DOHH2 (cell line): ENCODE results near the gene CBL.

Experiments used
- H3F3A ChIP-seq: fragments of 200-600 bp; sonication (generic), shearing (Covaris generic); 2 replicates; pipeline ENCODE4 v1.6.0; 2016; ENCODE audit warnings: antibody characterized with exemption, mild to moderate bottlenecking; ENCODE audit not compliant: control insufficient read depth, insufficient read depth
- H3K27ac ChIP-seq: fragments of 200-600 bp; sonication (generic); 2 replicates; pipeline ENCODE4 v1.5.1; 2014; ENCODE audit warnings: low read depth, mild to moderate bottlenecking, low read length, moderate library complexity
- H3K27me3 ChIP-seq: fragments of 200-600 bp; sonication (generic); 2 replicates; pipeline ENCODE4 v1.6.1; 2014; ENCODE audit warnings: mild to moderate bottlenecking, low read length, mixed read lengths; ENCODE audit not compliant: control insufficient read depth
- H3K36me3 ChIP-seq: fragments of 200-600 bp; sonication (generic); 2 replicates; pipeline ENCODE4 v1.6.1; 2014; ENCODE audit warnings: mild to moderate bottlenecking, low read length, moderate library complexity, mixed read lengths; ENCODE audit not compliant: control insufficient read depth
- H3K4me1 ChIP-seq: fragments of 200-600 bp; sonication (generic); 2 replicates; pipeline ENCODE4 v1.6.1; 2014; ENCODE audit warnings: mild to moderate bottlenecking, low read length, mixed read lengths; ENCODE audit not compliant: control insufficient read depth
- H3K4me2 ChIP-seq: fragments of 200-600 bp; sonication (generic); 2 replicates; pipeline ENCODE4 v1.6.0; 2014; ENCODE audit warnings: mild to moderate bottlenecking, low read length, moderate library complexity
- H3K4me3 ChIP-seq: fragments of 200-600 bp; sonication (generic); 2 replicates; pipeline ENCODE4 v1.5.1; 2014; ENCODE audit warnings: mild to moderate bottlenecking, low read length, mixed read lengths
- H3K79me2 ChIP-seq: fragments of 200-600 bp; sonication (generic); 2 replicates; pipeline ENCODE4 v1.6.1; 2014; ENCODE audit warnings: mild to moderate bottlenecking, low read length, mixed read lengths; ENCODE audit not compliant: control insufficient read depth
- H3K9me2 ChIP-seq: fragments of 200-600 bp; sonication (generic); replicated peaks from 2 replicates; pipeline ENCODE4 v1.6.1; 2014; ENCODE audit warnings: mild to moderate bottlenecking, low read length, mixed read lengths; ENCODE audit not compliant: control insufficient read depth
- H3K9me3 ChIP-seq: fragments of 200-600 bp; sonication (generic); 2 replicates; pipeline ENCODE4 v1.6.1; 2014; ENCODE audit warnings: antibody characterized with exemption, low read length, mixed read lengths; ENCODE audit not compliant: control insufficient read depth, insufficient read depth
- H4K20me1 ChIP-seq: fragments of 200-600 bp; sonication (generic); 2 replicates; pipeline ENCODE4 v1.6.0; 2014; ENCODE audit warnings: low read depth, mild to moderate bottlenecking, antibody characterized with exemption, low read length, moderate library complexity; ENCODE audit not compliant: control insufficient read depth, insufficient read depth
- CTCF ChIP-seq: fragments of 200-600 bp; sonication (generic); IDR thresholded peaks from one replicate; pipeline ENCODE4 v1.5.1; 2014; ENCODE audit warnings: antibody characterized with exemption, mild to moderate bottlenecking, low read depth, low read length; ENCODE audit not compliant: poor library complexity, severe bottlenecking
- EZH2phosphoT487 ChIP-seq: fragments of 200-600 bp; sonication (generic); IDR thresholded peaks from 2 replicates; pipeline ENCODE4 v1.6.1; 2017; ENCODE audit warnings: borderline replicate concordance, mild to moderate bottlenecking, antibody characterized with exemption, low read length, moderate library complexity, mixed read lengths

Gene CBL

GRCh38 chr11:119334174-119334930 lies 128.2 kb downstream of the CBL start, which contains the start of gene RNF26:
Gene RNF26, plus strand, starts transcription at chr11:119334527. Its CDS starts 596 bp downstream, at chr11:119335123.
- H3K27me3 ChIP-seq: no peaks in the 10 kb centered on the region
- H3K4me3 ChIP-seq: peak within 1 kb of the TSS; percentile 82
- no peaks in the 10 kb centered on the region for H3K9me2 ChIP-seq
- H3K4me1 ChIP-seq: peaks cover 42% of the 10 kb centered on the region
- no peak for TF ChIP-seq CTCF
- TF ChIP-seq EZH2phosphoT487: no peak
- H3K79me2 ChIP-seq: peaks cover 36% of the 10 kb centered on the region
- peak within 1 kb of the TSS; percentile 51 for H3K27ac ChIP-seq
- H3K4me2 ChIP-seq: peak within 1 kb of the TSS; percentile 93
- peaks cover 27% of the 10 kb centered on the region for H3K36me3 ChIP-seq
- H3F3A ChIP-seq: 0 out of 2 replicates have a peak, but pooled peaks cover 3% of the 10 kb centered on the region
- H3K9me3 ChIP-seq: no peaks in the 10 kb centered on the region
- H4K20me1 ChIP-seq: 0 out of 2 replicates have a peak, but pooled peaks cover 8% of the 10 kb centered on the region

- Histone ChIP-seq H3K4me2 (peak overlapping the region; percentile 93), H3K9me3 (no peaks in the 10 kb centered on the region), H3K36me3 (peaks cover 28% of the 10 kb centered on the region), H4K20me1 (0 out of 2 replicates have a peak, but pooled peaks cover 8% of the 10 kb centered on the region), H3K27me3 (no peaks in the 10 kb centered on the region), H3K27ac (peak overlapping the region; percentile 51), H3K4me1 (peaks cover 44% of the 10 kb centered on the region), H3K9me2 (no peaks in the 10 kb centered on the region), H3K4me3 (peak overlapping the region; percentile 82), H3F3A (0 out of 2 replicates have a peak, but pooled peaks cover 3% of the 10 kb centered on the region), H3K79me2 (peaks cover 36% of the 10 kb centered on the region)
- TF ChIP-seq EZH2phosphoT487 (no peak), CTCF (no peak)
Measured at GRCh38 chr11:119335091-119335654, 129.0 kb downstream of the CBL start.

- Histone ChIP-seq H3K4me1 (peaks cover 46% of the 10 kb centered on the region), H4K20me1 (0 out of 2 replicates have a peak, but pooled peaks cover 8% of the 10 kb centered on the region), H3K79me2 (peaks cover 36% of the 10 kb centered on the region), H3K27me3 (peaks cover 4% of the 10 kb centered on the region), H3K9me2 (no peaks in the 10 kb centered on the region), H3K4me3 (peak overlapping the region; percentile 82), H3K27ac (no peak overlapping the region), H3K36me3 (peaks cover 28% of the 10 kb centered on the region), H3K4me2 (peak overlapping the region; percentile 93), H3F3A (0 out of 2 replicates have a peak, but pooled peaks cover 3% of the 10 kb centered on the region), H3K9me3 (no peaks in the 10 kb centered on the region)
- no peak for TF ChIP-seq CTCF
- TF ChIP-seq EZH2phosphoT487: no peak
Measured at GRCh38 chr11:119335655-119336543, 129.8 kb downstream of the CBL start.
